A673 (cell line): Measurements from ENCODE around the gene ILDR1.

ENCODE experiments used
- CTCF ChIP-seq: fragments of 300-800, 200-600 bp; sonication (generic); conservative IDR thresholded peaks from 2 replicates; pipeline ENCODE4 v1.5.1; 2017; ENCODE audit warnings: low read depth, mild to moderate bottlenecking, antibody characterized with exemption, low read length, moderate library complexity, mixed read lengths
- EZH2 ChIP-seq: fragments of 200-600 bp; sonication (generic); IDR thresholded peaks from 2 replicates; pipeline ENCODE4 v1.6.1; 2017; ENCODE audit warnings: borderline replicate concordance, low read depth, mild to moderate bottlenecking, mixed read lengths, antibody characterized with exemption, low read length; ENCODE audit not compliant: poor library complexity, severe bottlenecking

- TF ChIP-seq CTCF: no peak
- no peak for TF ChIP-seq EZH2
These were observed 52.4 kb downstream of the ILDR1 start for GRCh38 chr3:121969631-121970030.
